HepG2 (cell line): ENCODE measurements around the gene FNIP2. TPM values are rescaled to one million over a fixed set of nuclear protein-coding genes. Genes with fewer than 3 reads are reported as not detected.

Experiments
- ATM ChIP-seq: fragments of 450-650 bp; IDR thresholded peaks from 2 replicates; pipeline ENCODE4 v1.7.1; 2017; ENCODE audit warnings: mild to moderate bottlenecking, borderline replicate concordance
- BHLHE40 ChIP-seq: IDR thresholded peaks from 2 replicates; pipeline ENCODE4 v1.6.1; 2011; ENCODE audit warnings: low read length, improper control_type of control experiment
- EED ChIP-seq: sonication (generic); formaldehyde crosslinking; IDR thresholded peaks from 2 replicates; pipeline ENCODE4 v1.5.0; 2020; ENCODE audit warnings: mild to moderate bottlenecking, missing genetic modification reagents
- ELK4 ChIP-seq: sonication (generic); formaldehyde crosslinking; IDR thresholded peaks from 2 replicates; pipeline ENCODE4 v1.9.0; 2021; ENCODE audit warnings: missing genetic modification reagents, borderline replicate concordance
- HNF1B ChIP-seq: sonication (generic); formaldehyde crosslinking; IDR thresholded peaks from 2 replicates; pipeline ENCODE4 v1.5.1; 2020; ENCODE audit warnings: mild to moderate bottlenecking, moderate library complexity, missing genetic modification reagents
- HOXA9 ChIP-seq: sonication (generic); formaldehyde crosslinking; IDR thresholded peaks from 2 replicates; pipeline ENCODE4 v1.8.1; 2022; ENCODE audit warnings: missing genetic modification reagents, mild to moderate bottlenecking, moderate library complexity, borderline replicate concordance
- KDM3A ChIP-seq: IDR thresholded peaks from 2 replicates; pipeline ENCODE4 v1.6.1; 2018; ENCODE audit warnings: low read depth, missing compliant biosample characterization
- MLX ChIP-seq: IDR thresholded peaks from 2 replicates; pipeline ENCODE4 v1.6.1; 2016
- POLR2G ChIP-seq: fragments of 200-400 bp; formaldehyde crosslinking; IDR thresholded peaks from 2 replicates; pipeline ENCODE4 v1.6.1; 2018; ENCODE audit warnings: mild to moderate bottlenecking, low read depth, low read length, moderate library complexity
- SOX13 ChIP-seq, 3 experiments: fragments of 450-650 bp in 1 of 3; sonication (generic) in 1 of 3; formaldehyde crosslinking in 1 of 3; IDR thresholded peaks in 2 of 3; conservative IDR thresholded peaks in 1 of 3; 2 replicates each; pipeline versions ENCODE4 v1.5.0 to v1.6.1; 2016 to 2020; ENCODE audit warnings: antibody characterized with exemption in 1 of 3, mild to moderate bottlenecking in 1 of 3, missing compliant biosample characterization in 1 of 3, missing genetic modification reagents in 1 of 3, moderate library complexity in 1 of 3
- TEAD2 ChIP-seq: sonication (generic); formaldehyde crosslinking; IDR thresholded peaks from 2 replicates; pipeline ENCODE4 v1.9.0; 2021; ENCODE audit warnings: missing genetic modification reagents
- ZBTB33 ChIP-seq: sonication (generic); formaldehyde crosslinking; IDR thresholded peaks from 2 replicates; pipeline ENCODE4 v1.4.0; 2020; ENCODE audit warnings: missing genetic modification reagents
- ZBTB38 ChIP-seq: sonication (generic); formaldehyde crosslinking; IDR thresholded peaks from 2 replicates; pipeline ENCODE4 v1.5.1; 2020; ENCODE audit warnings: mild to moderate bottlenecking, missing genetic modification reagents
- ZBTB8A ChIP-seq: sonication (generic); formaldehyde crosslinking; IDR thresholded peaks from 2 replicates; pipeline ENCODE4 v1.4.0; 2020; ENCODE audit warnings: mild to moderate bottlenecking, low read depth, missing genetic modification reagents, borderline replicate concordance
- ZNF253 ChIP-seq: sonication (generic); formaldehyde crosslinking; IDR thresholded peaks from 2 replicates; pipeline ENCODE4 v1.8.0; 2022; ENCODE audit warnings: mild to moderate bottlenecking, missing genetic modification reagents, borderline replicate concordance
- ZNF256 ChIP-seq: sonication (generic); formaldehyde crosslinking; conservative IDR thresholded peaks from 2 replicates; pipeline ENCODE4 v1.4.0; 2020; ENCODE audit warnings: missing genetic modification reagents
- ZNF446 ChIP-seq: sonication (generic); formaldehyde crosslinking; IDR thresholded peaks from 2 replicates; pipeline ENCODE4 v1.5.0; 2020; ENCODE audit warnings: mild to moderate bottlenecking, missing genetic modification reagents
- polyA plus RNA-seq, 8 experiments: library from polyadenylated mRNA; depleted of rRNA in 3 of 8; stranded (reverse) in 7 of 8; unstranded in 1 of 8; fragments of >200 nt; fragmentation: Illumina TruSeq in 4 of 8; extraction: Trizol in 4 of 8; gene quantifications; 2 replicates each; pipeline versions ENCODE4 v1.2.1 to v1.2.3, GENCODE V29; 2011 to 2016; ENCODE audit warnings: low read depth in 4 of 8, missing spikeins in 1 of 8, mixed read lengths in 1 of 8; ENCODE audit not compliant: insufficient read depth in 1 of 8
- total RNA-seq, 5 experiments: library from RNA; depleted of rRNA; stranded (reverse); fragments of >200 nt; fragmentation: Illumina TruSeq; extraction: Trizol; gene quantifications; 2 replicates each; pipeline ENCODE4 v1.2.3, GENCODE V29; 2016; ENCODE audit warnings: low read depth in 1 of 5
- TF ChIP-seq, protein P1 (sequence below): IDR thresholded peaks from 2 replicates; pipeline ENCODE4 v1.6.1; 2016; ENCODE audit warnings: low read depth, control low read depth
- TF ChIP-seq, protein P2 (sequence below): sonication (generic); formaldehyde crosslinking; IDR thresholded peaks from 2 replicates; pipeline ENCODE4 v1.8.0; 2022; ENCODE audit warnings: mild to moderate bottlenecking, missing genetic modification reagents, moderate library complexity

The FNIP2 gene
- total and polyA plus RNA-seq, 2 of the 13 experiments (the other 11 are each of a cell fraction or from before 2014, with no cell fraction given): 15.5 to 21.0 TPM

DNA sequence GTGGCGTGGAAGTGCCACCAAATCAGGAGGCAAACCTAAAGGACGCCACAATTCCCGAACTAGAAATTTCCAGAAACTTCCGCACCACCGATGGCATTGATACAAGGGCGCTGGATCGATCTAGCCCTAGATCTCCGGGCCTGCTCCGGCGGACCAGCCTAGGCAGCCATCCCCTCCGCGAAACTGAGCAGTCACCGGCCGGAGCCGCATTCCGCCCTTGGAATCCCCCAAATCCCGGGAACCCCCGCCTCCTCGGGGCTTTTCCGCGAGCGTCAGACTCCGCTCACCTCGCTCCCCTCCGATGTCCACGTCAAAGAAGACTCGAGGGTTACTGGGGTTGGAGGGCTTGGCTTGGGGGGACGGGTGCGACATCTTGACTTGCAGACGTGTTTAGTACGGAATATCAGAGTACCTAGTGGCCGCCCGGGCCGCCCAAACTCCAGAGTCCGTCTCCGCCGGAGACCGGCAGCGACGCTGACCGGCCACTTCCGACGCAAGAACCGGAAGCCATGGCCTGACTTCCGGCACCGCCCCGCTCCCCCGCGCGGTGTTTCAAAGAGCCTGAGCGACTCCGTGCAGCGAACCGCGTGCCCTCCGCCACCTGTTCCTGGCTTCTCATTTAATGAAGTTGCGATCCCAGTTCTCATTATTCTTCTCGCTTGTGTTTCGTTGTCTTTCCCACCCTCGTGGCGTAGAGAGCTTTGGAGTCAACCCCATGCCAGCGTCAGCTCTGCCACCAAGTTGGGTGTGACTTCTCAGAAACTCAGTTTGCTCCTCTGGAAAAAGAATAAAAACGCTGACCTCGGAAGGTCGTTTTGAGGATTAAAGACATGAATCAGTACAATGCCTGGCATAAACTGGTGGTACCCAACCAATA, 45.7 kb upstream of the FNIP2 start, which contains the start of gene PPID (continued):
- TF ChIP-seq MLX (CRISPR knock-in tag) (peak; percentile 54; the same call in 1 of the 2 replicates), ZBTB38 (CRISPR knock-in tag) (peak; percentile 60; the same call in 1 of the 2 replicates), KDM3A (CRISPR knock-in tag) (peak; percentile 55; the same call in 1 of the 2 replicates), ZNF253 (no peak), ZBTB8A (CRISPR knock-in tag) (no peak), EED (CRISPR knock-in tag) (no peak), ZNF446 (CRISPR knock-in tag) (0 out of 2 replicates have a peak, but pooled peaks have one; percentile 26), TEAD2 (CRISPR knock-in tag) (0 out of 2 replicates have a peak, but pooled peaks have one; percentile 62), HOXA9 (no peak), ELK4 (0 out of 2 replicates have a peak, but pooled peaks have one; percentile 42), ZNF256 (CRISPR knock-in tag) (peak; percentile 76), BHLHE40 (peak; percentile 41; the same call in 1 of the 2 replicates), SOX13 (IDR thresholded peaks at IDR 0.05) (no peak; the same call in 1 of the 2 replicates), SOX13 (CRISPR knock-in tag; conservative IDR thresholded peaks at IDR 0.05 in 1 of 2, IDR thresholded peaks at IDR 0.05 in 1 of 2) (peak in 1 of 2 experiments; percentile 60; a peak in 2 of 4 replicates), POLR2G (peak; percentile 93), ATM (no peak), HNF1B (CRISPR knock-in tag) (no peak), ZBTB33 (CRISPR knock-in tag) (peak; percentile 29; the same call in 1 of the 2 replicates)
- TF ChIP-seq, protein P1, sequence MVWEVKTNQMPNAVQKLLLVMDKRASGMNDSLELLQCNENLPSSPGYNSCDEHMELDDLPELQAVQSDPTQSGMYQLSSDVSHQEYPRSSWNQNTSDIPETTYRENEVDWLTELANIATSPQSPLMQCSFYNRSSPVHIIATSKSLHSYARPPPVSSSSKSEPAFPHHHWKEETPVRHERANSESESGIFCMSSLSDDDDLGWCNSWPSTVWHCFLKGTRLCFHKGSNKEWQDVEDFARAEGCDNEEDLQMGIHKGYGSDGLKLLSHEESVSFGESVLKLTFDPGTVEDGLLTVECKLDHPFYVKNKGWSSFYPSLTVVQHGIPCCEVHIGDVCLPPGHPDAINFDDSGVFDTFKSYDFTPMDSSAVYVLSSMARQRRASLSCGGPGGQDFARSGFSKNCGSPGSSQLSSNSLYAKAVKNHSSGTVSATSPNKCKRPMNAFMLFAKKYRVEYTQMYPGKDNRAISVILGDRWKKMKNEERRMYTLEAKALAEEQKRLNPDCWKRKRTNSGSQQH (CRISPR knock-in tag): peak; percentile 91
- TF ChIP-seq, protein P2, sequence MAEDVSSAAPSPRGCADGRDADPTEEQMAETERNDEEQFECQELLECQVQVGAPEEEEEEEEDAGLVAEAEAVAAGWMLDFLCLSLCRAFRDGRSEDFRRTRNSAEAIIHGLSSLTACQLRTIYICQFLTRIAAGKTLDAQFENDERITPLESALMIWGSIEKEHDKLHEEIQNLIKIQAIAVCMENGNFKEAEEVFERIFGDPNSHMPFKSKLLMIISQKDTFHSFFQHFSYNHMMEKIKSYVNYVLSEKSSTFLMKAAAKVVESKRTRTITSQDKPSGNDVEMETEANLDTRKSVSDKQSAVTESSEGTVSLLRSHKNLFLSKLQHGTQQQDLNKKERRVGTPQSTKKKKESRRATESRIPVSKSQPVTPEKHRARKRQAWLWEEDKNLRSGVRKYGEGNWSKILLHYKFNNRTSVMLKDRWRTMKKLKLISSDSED (CRISPR knock-in tag): no peak
